Loucy (cell line): ENCODE data around the gene CSNK1G2.
A peak's percentile ranks its signal among the peaks of the same experiment; 100 is the strongest.

Source experiments
- H2AFZ ChIP-seq: fragments of 200-600 bp; sonication (generic); 2 replicates; pipeline ENCODE4 v1.6.0; 2016; ENCODE audit warnings: antibody characterized with exemption, mild to moderate bottlenecking, low read length, moderate library complexity
- H3F3A ChIP-seq: fragments of 200-600 bp; 2 replicates; pipeline ENCODE4 v1.6.0; 2016; ENCODE audit warnings: antibody characterized with exemption, low read depth, mild to moderate bottlenecking
- H3K27me3 ChIP-seq: fragments of 200-600 bp; sonication (generic); 2 replicates; pipeline ENCODE4 v1.6.1; 2014; ENCODE audit warnings: low read length, mild to moderate bottlenecking; ENCODE audit not compliant: insufficient read depth, poor library complexity, severe bottlenecking
- H3K36me3 ChIP-seq: fragments of 200-600 bp; sonication (generic); 2 replicates; pipeline ENCODE4 v1.6.1; 2016; ENCODE audit warnings: low read length; ENCODE audit not compliant: insufficient read depth
- H3K4me1 ChIP-seq: fragments of 200-600 bp; sonication (generic); 2 replicates; pipeline ENCODE4 v1.5.1; 2014; ENCODE audit warnings: low read length, mild to moderate bottlenecking; ENCODE audit not compliant: insufficient read depth, poor library complexity, severe bottlenecking
- H3K4me2 ChIP-seq: fragments of 200-600 bp; sonication (generic); 2 replicates; pipeline ENCODE4 v1.6.0; 2014; ENCODE audit warnings: antibody characterized with exemption, low read length, low read depth, mild to moderate bottlenecking; ENCODE audit not compliant: poor library complexity, severe bottlenecking
- H3K4me3 ChIP-seq: fragments of 200-600 bp; sonication (generic); 2 replicates; pipeline ENCODE4 v1.5.1; 2014; ENCODE audit warnings: low read length, mild to moderate bottlenecking, mixed read lengths; ENCODE audit not compliant: poor library complexity, severe bottlenecking
- H3K79me2 ChIP-seq: fragments of 200-600 bp; sonication (generic); 2 replicates; pipeline ENCODE4 v1.6.1; 2014; ENCODE audit warnings: low read length; ENCODE audit not compliant: insufficient read depth
- H3K9ac ChIP-seq: fragments of 200-600 bp; sonication (generic); 2 replicates; pipeline ENCODE4 v1.6.0; 2014; ENCODE audit warnings: mild to moderate bottlenecking, low read depth, low read length, moderate library complexity; ENCODE audit not compliant: poor library complexity, severe bottlenecking
- H3K9me2 ChIP-seq: fragments of 200-600 bp; sonication (generic); replicated peaks from 2 replicates; pipeline ENCODE4 v1.6.1; 2016; ENCODE audit warnings: low read depth, low read length, mixed read lengths
- H3K9me3 ChIP-seq: fragments of 200-600 bp; sonication (generic); 2 replicates; pipeline ENCODE4 v1.6.1; 2014; ENCODE audit warnings: mild to moderate bottlenecking, antibody characterized with exemption, low read length, low read depth; ENCODE audit not compliant: insufficient read depth
- H4K20me1 ChIP-seq: fragments of 200-600 bp; sonication (generic); 2 replicates; pipeline ENCODE4 v1.6.0; 2014; ENCODE audit warnings: antibody characterized with exemption, low read length, mild to moderate bottlenecking; ENCODE audit not compliant: insufficient read depth, poor library complexity, severe bottlenecking
- EZH2phosphoT487 ChIP-seq: fragments of 200-600 bp; IDR thresholded peaks from 2 replicates; pipeline ENCODE4 v1.6.1; 2018; ENCODE audit warnings: antibody characterized with exemption, mild to moderate bottlenecking, moderate library complexity, borderline replicate concordance
- TF ChIP-seq, protein P1 (sequence below): fragments of 200-600 bp; sonication (generic); conservative IDR thresholded peaks from 2 replicates; pipeline ENCODE4 v1.5.1; 2014; ENCODE audit warnings: mild to moderate bottlenecking, antibody characterized with exemption, low read length

CSNK1G2 gene

DNA sequence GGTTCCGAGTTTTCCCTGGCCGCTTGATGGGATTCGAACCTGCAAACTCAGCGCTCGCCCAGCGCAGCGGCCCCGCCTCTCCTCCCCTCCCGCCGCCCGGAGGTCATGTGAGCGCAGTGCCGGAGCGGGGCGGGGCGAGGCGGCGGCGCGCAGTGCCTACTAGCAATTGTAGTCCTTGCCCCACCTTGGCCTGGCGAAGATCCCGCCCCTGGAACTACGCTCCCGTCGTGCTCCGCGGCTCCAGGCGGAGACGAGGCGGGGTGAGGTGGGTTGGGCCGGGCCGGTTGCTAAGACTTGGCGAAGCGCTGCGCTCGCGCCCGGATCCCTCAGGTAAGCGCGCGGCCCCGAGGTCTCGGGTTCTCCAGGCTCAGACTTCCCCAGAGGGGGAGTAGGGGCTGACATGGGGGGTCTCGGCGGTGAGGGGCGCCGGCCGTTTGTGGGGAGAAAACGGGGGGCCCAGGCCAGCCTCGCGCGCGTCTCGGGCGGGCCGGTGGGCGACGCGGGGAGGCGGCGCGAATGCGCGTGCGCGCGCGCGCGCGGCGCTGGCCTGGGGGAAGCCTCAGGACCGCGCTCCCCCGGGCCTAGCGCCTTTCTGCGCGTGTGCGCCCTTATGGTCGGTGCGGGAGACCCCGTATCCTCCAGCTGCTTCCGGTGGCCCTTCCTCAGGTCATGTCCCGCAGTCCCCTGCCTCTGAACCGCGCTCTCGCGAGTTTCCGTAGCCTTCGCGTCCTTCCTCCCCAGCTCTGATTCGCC, 35.7 kb upstream of the CSNK1G2 start, which contains the start of the genes ADAT3 and SCAMP4:
ADAT3 (plus strand) TSS at position 290 of the 753 bp plus-strand sequence. CDS start 6,649 bp downstream, outside the sequence.
SCAMP4 (plus strand) TSS at position 290 of the 753 bp plus-strand sequence. CDS start 9,621 bp downstream, outside the sequence.
- H4K20me1 ChIP-seq = peaks cover 10% of the 10 kb centered on the region
- TF ChIP-seq EZH2phosphoT487 = no peak
- TF ChIP-seq, protein P1, sequence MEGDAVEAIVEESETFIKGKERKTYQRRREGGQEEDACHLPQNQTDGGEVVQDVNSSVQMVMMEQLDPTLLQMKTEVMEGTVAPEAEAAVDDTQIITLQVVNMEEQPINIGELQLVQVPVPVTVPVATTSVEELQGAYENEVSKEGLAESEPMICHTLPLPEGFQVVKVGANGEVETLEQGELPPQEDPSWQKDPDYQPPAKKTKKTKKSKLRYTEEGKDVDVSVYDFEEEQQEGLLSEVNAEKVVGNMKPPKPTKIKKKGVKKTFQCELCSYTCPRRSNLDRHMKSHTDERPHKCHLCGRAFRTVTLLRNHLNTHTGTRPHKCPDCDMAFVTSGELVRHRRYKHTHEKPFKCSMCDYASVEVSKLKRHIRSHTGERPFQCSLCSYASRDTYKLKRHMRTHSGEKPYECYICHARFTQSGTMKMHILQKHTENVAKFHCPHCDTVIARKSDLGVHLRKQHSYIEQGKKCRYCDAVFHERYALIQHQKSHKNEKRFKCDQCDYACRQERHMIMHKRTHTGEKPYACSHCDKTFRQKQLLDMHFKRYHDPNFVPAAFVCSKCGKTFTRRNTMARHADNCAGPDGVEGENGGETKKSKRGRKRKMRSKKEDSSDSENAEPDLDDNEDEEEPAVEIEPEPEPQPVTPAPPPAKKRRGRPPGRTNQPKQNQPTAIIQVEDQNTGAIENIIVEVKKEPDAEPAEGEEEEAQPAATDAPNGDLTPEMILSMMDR = no peak
- peak within 1 kb of the TSS; percentile 71 for H3K9ac ChIP-seq
- no peaks in the 10 kb centered on the region for H3F3A ChIP-seq
- H2AFZ ChIP-seq = peak within 1 kb of the TSS; percentile 92
- no peaks in the 10 kb centered on the region for H3K36me3 ChIP-seq
- peak within 1 kb of the TSS; percentile 93 for H3K4me3 ChIP-seq
- peak within 1 kb of the TSS; percentile 84 for H3K4me2 ChIP-seq
- peaks cover 4% of the 10 kb centered on the region for H3K4me1 ChIP-seq
- H3K9me2 ChIP-seq = no peaks in the 10 kb centered on the region
- H3K9me3 ChIP-seq = no peaks in the 10 kb centered on the region
- H3K27me3 ChIP-seq = no peaks in the 10 kb centered on the region
- H3K79me2 ChIP-seq = peaks cover 43% of the 10 kb centered on the region

DNA sequence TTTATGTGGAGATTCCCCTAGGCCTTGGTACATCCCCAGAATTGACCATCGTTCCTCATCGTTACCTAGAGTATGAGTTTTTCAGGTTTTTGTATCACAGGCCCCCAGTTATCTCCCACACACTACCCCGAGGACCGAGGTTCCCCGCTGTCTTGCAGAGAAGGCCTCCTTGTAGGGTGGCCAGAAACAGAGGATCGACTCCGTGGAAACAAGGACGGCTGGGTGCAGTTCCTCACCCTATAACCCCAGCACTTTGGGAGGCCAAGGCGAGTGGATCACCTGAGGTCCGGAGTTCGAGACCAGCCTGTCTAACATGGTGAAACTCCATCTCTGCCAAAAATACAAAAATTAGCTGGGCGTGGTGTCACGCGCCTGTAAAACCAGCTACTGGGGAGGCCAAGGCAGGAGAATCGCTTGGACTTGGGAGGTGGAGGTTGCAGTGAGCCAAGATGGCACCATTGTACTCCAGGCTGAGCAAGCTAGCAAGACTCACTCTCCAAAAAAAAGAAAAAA, 35.1 kb upstream of the CSNK1G2 start:
- no peak overlapping the region for H2AFZ ChIP-seq
- peak overlapping the region; percentile 71 for H3K9ac ChIP-seq
- H3F3A ChIP-seq = no peaks in the 10 kb centered on the region
- H3K9me2 ChIP-seq = no peaks in the 10 kb centered on the region
- peak overlapping the region; percentile 93 for H3K4me3 ChIP-seq
- TF ChIP-seq, protein P1 = no peak
- no peak for TF ChIP-seq EZH2phosphoT487
- no peaks in the 10 kb centered on the region for H3K27me3 ChIP-seq
- H3K79me2 ChIP-seq = peaks cover 45% of the 10 kb centered on the region
- H4K20me1 ChIP-seq = peaks cover 10% of the 10 kb centered on the region
- peaks cover 4% of the 10 kb centered on the region for H3K4me1 ChIP-seq
- peak overlapping the region; percentile 84 for H3K4me2 ChIP-seq
- H3K36me3 ChIP-seq = no peaks in the 10 kb centered on the region
- H3K9me3 ChIP-seq = no peaks in the 10 kb centered on the region

DNA sequence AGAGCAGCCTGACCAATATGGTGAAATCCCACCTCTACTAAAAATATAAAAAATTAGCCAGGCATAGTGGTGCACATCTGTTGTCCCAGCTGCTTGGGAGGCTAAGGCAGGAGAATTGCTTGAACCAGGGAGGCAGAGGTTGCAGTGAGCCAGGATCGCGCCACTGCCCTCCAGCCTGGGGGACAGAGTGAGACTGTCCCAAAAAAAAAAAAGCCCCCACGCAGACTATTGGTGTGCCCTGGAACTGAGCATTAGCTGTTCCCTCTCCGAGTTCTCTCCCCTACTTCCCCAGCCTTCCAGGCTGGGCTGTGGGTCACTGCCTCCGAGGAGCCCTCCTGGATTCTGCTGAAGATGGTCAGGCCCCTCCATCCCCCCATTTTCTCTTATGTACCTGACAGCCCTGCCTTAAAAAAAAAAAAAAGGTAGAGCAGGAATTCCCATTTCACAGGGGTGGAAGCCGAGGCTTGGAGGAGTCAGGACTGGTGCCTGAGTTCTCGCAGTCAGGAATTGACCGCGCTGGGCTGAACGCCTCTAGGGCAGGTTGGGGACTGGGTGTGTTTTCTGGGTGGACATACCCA, 33.9 kb upstream of the CSNK1G2 start:
- Histone ChIP-seq H3K4me1 (peaks cover 4% of the 10 kb centered on the region), H3K9ac (no peak overlapping the region), H3K4me3 (no peak overlapping the region), H3K27me3 (no peaks in the 10 kb centered on the region), H3K4me2 (no peak overlapping the region), H3K9me2 (no peaks in the 10 kb centered on the region), H3K36me3 (no peaks in the 10 kb centered on the region), H3F3A (no peaks in the 10 kb centered on the region), H3K79me2 (peaks cover 52% of the 10 kb centered on the region), H3K9me3 (no peaks in the 10 kb centered on the region), H4K20me1 (peaks cover 10% of the 10 kb centered on the region), H2AFZ (no peak overlapping the region)
- TF ChIP-seq EZH2phosphoT487 = no peak
- TF ChIP-seq, protein P1 = no peak
